GM18502 (cell line): ENCODE results near the gene NRIP1.
"Not testable (repeated sequence)": the region's sequence is repeated elsewhere in the genome, so short reads cannot be mapped to it uniquely, and the experiment has no call there.

ENCODE experiments used
- ATAC-seq: cut with Tn5 transposase; IDR thresholded peaks from one replicate; pipeline ENCODE4 v1.9.1; 2021; ENCODE audit warnings: mild to moderate bottlenecking; ENCODE audit not compliant: unreplicated experiment, poor library complexity

Gene NRIP1

GRCh38 chr21:14942801-14943490, 121.9 kb downstream of the NRIP1 start:
- ATAC-seq = no peak

GRCh38 chr21:14927324-14927723, 137.5 kb downstream of the NRIP1 start:
- not testable (repeated sequence) for ATAC-seq

- ATAC-seq = no peak
Measured at GRCh38 chr21:14926186-14926585, 138.6 kb downstream of the NRIP1 start.

GRCh38 chr21:14923468-14923867, 141.3 kb downstream of the NRIP1 start:
- no peak for ATAC-seq

GRCh38 chr21:14922980-14923379, 141.8 kb downstream of the NRIP1 start:
- no peak for ATAC-seq

GRCh38 chr21:14918527-14918926, 146.3 kb downstream of the NRIP1 start:
- ATAC-seq = no peak

- ATAC-seq = no peak
Measured at GRCh38 chr21:14917762-14918161, 147.0 kb downstream of the NRIP1 start.

GRCh38 chr21:14916676-14917141, 148.1 kb downstream of the NRIP1 start:
- no peak for ATAC-seq

GRCh38 chr21:14913638-14914037, 151.2 kb downstream of the NRIP1 start:
- ATAC-seq = no peak

- ATAC-seq = no peak
Measured at GRCh38 chr21:14911351-14911750, 153.4 kb downstream of the NRIP1 start.
